Retinal pigment epithelial cell (primary cell): ENCODE measurements around the gene KRTAP10-10.
"Not testable (repeated sequence)": the region's sequence is repeated elsewhere in the genome, so short reads cannot be mapped to it uniquely, and the experiment has no call there.

Source experiments
- DNase-seq: peaks from one replicate; pipeline ENCODE4 v3.0.0-alpha.2; 2010; ENCODE audit warnings: low read depth
- H3K4me3 ChIP-seq: 2 replicates; pipeline ENCODE4 v1.5.1; 2011; ENCODE audit warnings: mild to moderate bottlenecking, low read length, control low read depth, moderate library complexity
- CTCF ChIP-seq: conservative IDR thresholded peaks from 2 replicates; pipeline ENCODE4 v1.5.1; 2011; ENCODE audit warnings: low read depth, low read length, control low read depth, inconsistent platforms

The KRTAP10-10 gene

GRCh38 chr21:44658913-44659595 is 21.9 kb downstream of the KRTAP10-10 start:
- DNase-seq, result no peak
- no peak overlapping the region for H3K4me3 ChIP-seq
- no peak for TF ChIP-seq CTCF

- H3K4me3 ChIP-seq, DNase-seq: not testable (repeated sequence)
Observed at GRCh38 chr21:44661567-44661966, 24.4 kb downstream of the KRTAP10-10 start.

GRCh38 chr21:44664691-44665090 is 27.5 kb downstream of the KRTAP10-10 start:
- TF ChIP-seq CTCF, result no peak
- H3K4me3 ChIP-seq, result no peak overlapping the region
- no peak for DNase-seq

GRCh38 chr21:44666401-44667320 is 29.5 kb downstream of the KRTAP10-10 start, which contains the start of gene KRTAP12-2:
TSS of gene KRTAP12-2 (minus strand) at chr21:44666927. CDS start at chr21:44666886, 41 bp downstream.
- TF ChIP-seq CTCF, result no peak
- DNase-seq, result no peak
- no peak within 1 kb of the TSS for H3K4me3 ChIP-seq

GRCh38 chr21:44667612-44668011 is 30.5 kb downstream of the KRTAP10-10 start:
- DNase-seq, result no peak
- TF ChIP-seq CTCF, result no peak

GRCh38 chr21:44670642-44671432 is 33.7 kb downstream of the KRTAP10-10 start:
- H3K4me3 ChIP-seq, result no peak overlapping the region
- no peak for TF ChIP-seq CTCF
- DNase-seq, result no peak

More at GRCh38 chr21:44667612-44668011, 30.5 kb downstream of the KRTAP10-10 start:
- no peak overlapping the region for H3K4me3 ChIP-seq

GRCh38 chr21:44671911-44672310 is 34.8 kb downstream of the KRTAP10-10 start:
- TF ChIP-seq CTCF, result no peak
- H3K4me3 ChIP-seq, result no peak overlapping the region
- DNase-seq, result no peak
